HEK293T (cell line): ENCODE measurements around the gene TARS3.

Source experiments
- CTCF ChIA-PET: fragments of 350-600 bp; formaldehyde crosslinking; extraction: SDS; loops from one replicate; lab custom pipeline; 2021; ENCODE audit warnings: antibody characterized with exemption, inconsistent platforms; lab: Yijun Ruan, JAX
- POLR2A ChIA-PET: fragments of 350-600 bp; formaldehyde crosslinking; extraction: SDS; loops from one replicate; lab custom pipeline; 2020; ENCODE audit warnings: antibody characterized with exemption, inconsistent platforms; lab: Yijun Ruan, JAX
- DNase-seq: peaks from one replicate; pipeline ENCODE4 v3.0.0; 2012; ENCODE audit warnings: mixed read lengths; ENCODE audit errors: extremely low spot score
- ARNT ChIP-seq: fragments of 450-650 bp; IDR thresholded peaks from 2 replicates; pipeline ENCODE4 v1.6.1; 2017; ENCODE audit warnings: mild to moderate bottlenecking
- BHLHE40 ChIP-seq: fragments of 450-650 bp; IDR thresholded peaks from 2 replicates; pipeline ENCODE4 v1.6.1; 2016; ENCODE audit warnings: mild to moderate bottlenecking, moderate library complexity, borderline replicate concordance
- CTBP1 ChIP-seq: fragments of 450-650 bp; IDR thresholded peaks from 2 replicates; pipeline ENCODE4 v1.6.1; 2016; ENCODE audit warnings: borderline replicate concordance
- ELF4 ChIP-seq: fragments of 450-650 bp; IDR thresholded peaks from 2 replicates; pipeline ENCODE4 v1.6.1; 2017; ENCODE audit warnings: antibody characterized with exemption
- FOXA1 ChIP-seq: fragments of 450-650 bp; IDR thresholded peaks from 2 replicates; pipeline ENCODE4 v1.6.1; 2016; ENCODE audit warnings: mild to moderate bottlenecking
- FOXK2 ChIP-seq: fragments of 450-650 bp; IDR thresholded peaks from 2 replicates; pipeline ENCODE4 v1.6.1; 2016; ENCODE audit warnings: mild to moderate bottlenecking
- FOXM1 ChIP-seq: fragments of 450-650 bp; IDR thresholded peaks from 2 replicates; pipeline ENCODE4 v1.6.1; 2017; ENCODE audit warnings: mild to moderate bottlenecking, borderline replicate concordance
- HDGF ChIP-seq: fragments of 450-650 bp; IDR thresholded peaks from 2 replicates; pipeline ENCODE4 v1.6.1; 2017; ENCODE audit warnings: antibody characterized with exemption, borderline replicate concordance
- L3MBTL2 ChIP-seq: fragments of 450-650 bp; conservative IDR thresholded peaks from 2 replicates; pipeline ENCODE4 v1.6.1; 2016; ENCODE audit warnings: mild to moderate bottlenecking
- LEF1 ChIP-seq: fragments of 450-650 bp; IDR thresholded peaks from 2 replicates; pipeline ENCODE4 v1.6.1; 2017; ENCODE audit warnings: mild to moderate bottlenecking, borderline replicate concordance
- NFRKB ChIP-seq: fragments of 450-650 bp; IDR thresholded peaks from 2 replicates; pipeline ENCODE4 v1.6.1; 2016; ENCODE audit warnings: mild to moderate bottlenecking, moderate library complexity
- PKNOX1 ChIP-seq: fragments of 450-650 bp; IDR thresholded peaks from 2 replicates; pipeline ENCODE4 v1.6.1; 2016
- SP1 ChIP-seq: fragments of 450-650 bp; IDR thresholded peaks from 2 replicates; pipeline ENCODE4 v1.6.1; 2017
- SUZ12 ChIP-seq: fragments of 450-650 bp; IDR thresholded peaks from 2 replicates; pipeline ENCODE4 v1.6.1; 2016; ENCODE audit warnings: mild to moderate bottlenecking
- TARDBP ChIP-seq: fragments of 450-650 bp; IDR thresholded peaks from 2 replicates; pipeline ENCODE4 v1.6.1; 2016
- ZNF384 ChIP-seq: fragments of 450-650 bp; IDR thresholded peaks from 2 replicates; pipeline ENCODE4 v1.6.1; 2016

Gene TARS3

GRCh38 chr15:101707983-101708382, 16.3 kb downstream of the TARS3 start:
- no peak for DNase-seq

GRCh38 chr15:101702077-101702476, 22.2 kb downstream of the TARS3 start:
- TF ChIP-seq SP1 (no peak), NFRKB (no peak), LEF1 (no peak), ARNT (no peak), BHLHE40 (no peak), PKNOX1 (no peak), CTBP1 (no peak), FOXK2 (no peak), HDGF (no peak), ZNF384 (no peak), FOXA1 (no peak)
- CTCF ChIA-PET: no interaction called here
- POLR2A ChIA-PET: no interaction called here
- DNase-seq: no peak

More at GRCh38 chr15:101707983-101708382, 16.3 kb downstream of the TARS3 start:
- CTCF ChIA-PET: no interaction called here
- POLR2A ChIA-PET: no interaction called here
- TF ChIP-seq L3MBTL2 (no peak), TARDBP (no peak), CTBP1 (no peak), SP1 (no peak), ELF4 (no peak), LEF1 (no peak), ZNF384 (0 out of 2 replicates have a peak, but pooled peaks have one; percentile 23)

GRCh38 chr15:101698314-101698713, 26.0 kb downstream of the TARS3 start:
- TF ChIP-seq TARDBP (no peak), ARNT (no peak), ZNF384 (no peak), CTBP1 (no peak), FOXK2 (no peak), PKNOX1 (no peak), L3MBTL2 (no peak), SUZ12 (no peak), ELF4 (no peak), FOXA1 (no peak), LEF1 (no peak), SP1 (no peak), FOXM1 (no peak), NFRKB (no peak), HDGF (no peak), BHLHE40 (no peak)
- ChIA-PET CTCF (no interaction called here), POLR2A (no interaction called here)
- DNase-seq: no peak

GRCh38 chr15:101697488-101697887, 26.8 kb downstream of the TARS3 start:
- TF ChIP-seq LEF1 (no peak), NFRKB (no peak), FOXM1 (no peak), ZNF384 (no peak), CTBP1 (no peak), ARNT (no peak), L3MBTL2 (no peak), ELF4 (no peak), FOXA1 (no peak), SUZ12 (no peak), SP1 (no peak), TARDBP (no peak), HDGF (no peak), FOXK2 (no peak), PKNOX1 (no peak)
- ChIA-PET POLR2A (no interaction called here), CTCF (interaction anchor here (1.1 kb wide), 1 partner anchor 8 kb away, joined by 3 read pairs; no protein-coding TSS in a partner anchor)
- no peak for DNase-seq

- ChIA-PET CTCF (interaction anchor here (1.1 kb wide), 1 partner anchor 9 kb away, joined by 3 read pairs; no protein-coding TSS in a partner anchor), POLR2A (no interaction called here)
- no peak for TF ChIP-seq ARNT
- no peak for TF ChIP-seq BHLHE40
- TF ChIP-seq FOXK2: no peak
- TF ChIP-seq ELF4: no peak
- no peak for TF ChIP-seq L3MBTL2
- TF ChIP-seq HDGF: no peak
- TF ChIP-seq TARDBP: no peak
- no peak for TF ChIP-seq ZNF384
- no peak for TF ChIP-seq FOXM1
- TF ChIP-seq CTBP1: no peak
- no peak for TF ChIP-seq PKNOX1
- no peak for TF ChIP-seq LEF1
- no peak for TF ChIP-seq SP1
- TF ChIP-seq NFRKB: no peak
- no peak for TF ChIP-seq SUZ12
- no peak for TF ChIP-seq FOXA1
- no peak for DNase-seq
Measured at GRCh38 chr15:101696829-101697228, 27.4 kb downstream of the TARS3 start.

- CTCF ChIA-PET: no interaction called here
- TF ChIP-seq SP1: no peak
- TF ChIP-seq ELF4: no peak
- no peak for TF ChIP-seq ARNT
- no peak for TF ChIP-seq ZNF384
- no peak for TF ChIP-seq NFRKB
- TF ChIP-seq TARDBP: no peak
- TF ChIP-seq CTBP1: no peak
- TF ChIP-seq SUZ12: no peak
- TF ChIP-seq L3MBTL2: no peak
- no peak for TF ChIP-seq FOXM1
- no peak for TF ChIP-seq HDGF
- TF ChIP-seq PKNOX1: no peak
- TF ChIP-seq FOXA1: no peak
- TF ChIP-seq FOXK2: no peak
- TF ChIP-seq LEF1: no peak
- TF ChIP-seq BHLHE40: no peak
- DNase-seq: no peak
- POLR2A ChIA-PET: no interaction called here
Measured at GRCh38 chr15:101694261-101694660, 30.0 kb downstream of the TARS3 start.
